ENCODE data around the gene ODAD2.

DNA sequence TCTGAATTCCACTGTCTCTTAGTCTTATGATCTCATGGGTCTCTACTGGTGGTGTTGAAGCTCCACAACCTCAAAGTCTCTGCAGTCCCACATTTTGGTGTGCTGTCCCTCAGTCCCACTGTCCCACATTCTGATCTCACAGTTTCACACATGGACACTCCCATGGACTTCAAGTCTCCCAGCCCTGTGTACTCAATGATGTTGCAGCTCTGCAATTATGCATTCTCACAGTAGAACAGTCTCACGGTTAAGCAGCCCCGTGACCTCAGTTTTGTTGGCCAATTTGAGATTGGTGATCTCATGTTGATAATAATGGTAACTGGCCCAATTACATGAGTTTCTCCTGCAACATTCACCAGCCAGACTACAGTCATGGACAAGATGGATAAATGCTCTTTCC lies 109.4 kb downstream of the ODAD2 start:
- TF ChIP-seq, protein P1, sequence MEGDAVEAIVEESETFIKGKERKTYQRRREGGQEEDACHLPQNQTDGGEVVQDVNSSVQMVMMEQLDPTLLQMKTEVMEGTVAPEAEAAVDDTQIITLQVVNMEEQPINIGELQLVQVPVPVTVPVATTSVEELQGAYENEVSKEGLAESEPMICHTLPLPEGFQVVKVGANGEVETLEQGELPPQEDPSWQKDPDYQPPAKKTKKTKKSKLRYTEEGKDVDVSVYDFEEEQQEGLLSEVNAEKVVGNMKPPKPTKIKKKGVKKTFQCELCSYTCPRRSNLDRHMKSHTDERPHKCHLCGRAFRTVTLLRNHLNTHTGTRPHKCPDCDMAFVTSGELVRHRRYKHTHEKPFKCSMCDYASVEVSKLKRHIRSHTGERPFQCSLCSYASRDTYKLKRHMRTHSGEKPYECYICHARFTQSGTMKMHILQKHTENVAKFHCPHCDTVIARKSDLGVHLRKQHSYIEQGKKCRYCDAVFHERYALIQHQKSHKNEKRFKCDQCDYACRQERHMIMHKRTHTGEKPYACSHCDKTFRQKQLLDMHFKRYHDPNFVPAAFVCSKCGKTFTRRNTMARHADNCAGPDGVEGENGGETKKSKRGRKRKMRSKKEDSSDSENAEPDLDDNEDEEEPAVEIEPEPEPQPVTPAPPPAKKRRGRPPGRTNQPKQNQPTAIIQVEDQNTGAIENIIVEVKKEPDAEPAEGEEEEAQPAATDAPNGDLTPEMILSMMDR (IDR thresholded peaks at IDR 0.05; ENCODE audit: low read length): no peak
- no peak for TF ChIP-seq EZH2 (optimal IDR thresholded peaks at IDR 0.05; ENCODE audit: low read depth, low read length)
